OCI-LY3 (cell line): ENCODE results near the gene NOS2.

Experiments
- H2AFZ ChIP-seq: fragments of 200-600, 300-600 bp; shearing (Covaris generic); 2 replicates; pipeline ENCODE4 v1.6.0; 2014; ENCODE audit warnings: antibody characterized with exemption, low read depth, low read length
- H3K27ac ChIP-seq: fragments of 200-600, 300-600 bp; sonication (generic); 2 replicates; pipeline ENCODE4 v1.5.1; 2014; ENCODE audit warnings: mild to moderate bottlenecking, low read length, moderate library complexity, mixed read lengths
- H3K27me3 ChIP-seq: fragments of 200-600, 300-600 bp; sonication (generic); 2 replicates; pipeline ENCODE4 v1.6.1; 2014; ENCODE audit warnings: low read depth, low read length, mixed read lengths
- H3K36me3 ChIP-seq: fragments of 200-600, 300-600 bp; sonication (generic); replicated peaks from 2 replicates; pipeline ENCODE3; 2014; ENCODE audit warnings: low read depth, low read length, mixed read lengths
- H3K4me1 ChIP-seq: fragments of 300-600, 200-600 bp; sonication (generic); 2 replicates; pipeline ENCODE4 v1.6.1; 2014; ENCODE audit warnings: low read length, mixed read lengths
- H3K4me2 ChIP-seq: fragments of 200-600, 300-600 bp; sonication (generic); 2 replicates; pipeline ENCODE4 v1.6.1; 2014; ENCODE audit warnings: low read length, mixed read lengths
- H3K4me3 ChIP-seq: fragments of 300-600, 200-600 bp; sonication (generic); 2 replicates; pipeline ENCODE4 v1.5.1; 2014; ENCODE audit warnings: antibody characterized with exemption, mild to moderate bottlenecking, low read length, moderate library complexity
- H3K79me2 ChIP-seq: fragments of 300-600, 200-600 bp; shearing (Covaris generic); 2 replicates; pipeline ENCODE4 v1.6.1; 2014; ENCODE audit warnings: mild to moderate bottlenecking, low read length, mixed read lengths
- H3K9ac ChIP-seq: fragments of 300-600, 200-600 bp; shearing (Covaris generic); 2 replicates; pipeline ENCODE4 v1.6.0; 2014; ENCODE audit warnings: mild to moderate bottlenecking, low read length, moderate library complexity
- H3K9me3 ChIP-seq: fragments of 200-600, 300-600 bp; shearing (Covaris generic); 2 replicates; pipeline ENCODE4 v1.6.1; 2014; ENCODE audit warnings: low read length, mixed read lengths; ENCODE audit not compliant: insufficient read depth
- H4K20me1 ChIP-seq: fragments of 200-600, 300-600 bp; sonication (generic); 2 replicates; pipeline ENCODE4 v1.6.1; 2016; ENCODE audit warnings: low read length, mixed read lengths; ENCODE audit not compliant: insufficient read depth
- EZH2phosphoT487 ChIP-seq: fragments of 200-600 bp; shearing (Covaris generic); IDR thresholded peaks from 2 replicates; pipeline ENCODE4 v1.6.1; 2018; ENCODE audit warnings: antibody characterized with exemption, mixed run types, low read depth
- TF ChIP-seq, protein P1 (sequence below): fragments of 200-600, 300-600 bp; sonication (generic); IDR thresholded peaks from 2 replicates; pipeline ENCODE4 v1.5.1; 2014; ENCODE audit warnings: antibody characterized with exemption, low read length, low read depth

Gene NOS2

DNA sequence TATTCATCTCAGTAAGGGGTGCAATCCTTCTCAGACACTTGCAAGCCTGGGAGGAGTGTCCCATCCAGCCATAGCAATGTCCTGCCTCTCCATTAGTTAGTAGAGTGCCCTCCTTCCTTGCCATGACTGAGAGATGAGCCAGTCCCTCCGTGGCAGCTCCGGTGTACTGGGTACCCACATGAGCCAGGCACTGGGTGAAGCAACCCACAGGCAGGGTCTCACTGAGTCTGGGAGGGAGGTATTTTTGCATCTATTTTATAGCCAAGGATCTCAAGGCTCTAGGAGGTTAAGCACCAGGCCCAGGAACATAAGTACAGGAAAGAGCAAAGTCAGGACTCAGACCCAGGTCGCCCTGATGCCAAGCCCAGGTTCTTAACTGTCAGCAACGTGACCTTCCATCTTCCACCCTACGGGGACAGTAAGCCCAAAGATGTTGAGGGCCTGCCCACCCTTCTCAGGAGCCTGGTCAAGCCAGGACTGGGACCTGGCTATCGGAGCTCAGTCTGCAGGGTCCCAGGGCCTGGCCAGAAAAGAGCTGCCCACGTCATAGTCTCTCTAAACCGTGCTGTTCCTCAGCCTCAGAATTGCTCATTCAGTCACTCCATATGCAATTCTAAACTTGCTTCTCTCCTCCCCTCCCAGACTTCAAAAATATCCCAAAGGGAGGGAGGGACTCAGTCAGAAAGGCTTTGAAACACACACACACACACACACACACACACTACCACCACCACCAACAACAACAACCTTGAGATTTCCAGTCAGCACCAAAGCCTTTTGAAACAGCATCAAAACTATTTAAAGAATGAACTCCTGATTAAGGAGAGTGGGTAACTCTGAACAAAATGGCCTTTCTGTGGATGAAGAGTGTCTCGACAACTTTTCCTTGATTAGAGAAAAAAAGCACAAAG, 16.6 kb downstream of the NOS2 start:
- Histone ChIP-seq H3K4me1 (no peaks in the 10 kb centered on the region), H3K9me3 (no peaks in the 10 kb centered on the region), H3K9ac (no peak overlapping the region), H3K4me2 (no peak overlapping the region), H3K27me3 (no peaks in the 10 kb centered on the region), H3K79me2 (no peaks in the 10 kb centered on the region), H3K36me3 (no peaks in the 10 kb centered on the region), H2AFZ (no peak overlapping the region), H3K4me3 (no peak overlapping the region), H4K20me1 (no peaks in the 10 kb centered on the region), H3K27ac (no peak overlapping the region)
- TF ChIP-seq EZH2phosphoT487: no peak
- TF ChIP-seq, protein P1, sequence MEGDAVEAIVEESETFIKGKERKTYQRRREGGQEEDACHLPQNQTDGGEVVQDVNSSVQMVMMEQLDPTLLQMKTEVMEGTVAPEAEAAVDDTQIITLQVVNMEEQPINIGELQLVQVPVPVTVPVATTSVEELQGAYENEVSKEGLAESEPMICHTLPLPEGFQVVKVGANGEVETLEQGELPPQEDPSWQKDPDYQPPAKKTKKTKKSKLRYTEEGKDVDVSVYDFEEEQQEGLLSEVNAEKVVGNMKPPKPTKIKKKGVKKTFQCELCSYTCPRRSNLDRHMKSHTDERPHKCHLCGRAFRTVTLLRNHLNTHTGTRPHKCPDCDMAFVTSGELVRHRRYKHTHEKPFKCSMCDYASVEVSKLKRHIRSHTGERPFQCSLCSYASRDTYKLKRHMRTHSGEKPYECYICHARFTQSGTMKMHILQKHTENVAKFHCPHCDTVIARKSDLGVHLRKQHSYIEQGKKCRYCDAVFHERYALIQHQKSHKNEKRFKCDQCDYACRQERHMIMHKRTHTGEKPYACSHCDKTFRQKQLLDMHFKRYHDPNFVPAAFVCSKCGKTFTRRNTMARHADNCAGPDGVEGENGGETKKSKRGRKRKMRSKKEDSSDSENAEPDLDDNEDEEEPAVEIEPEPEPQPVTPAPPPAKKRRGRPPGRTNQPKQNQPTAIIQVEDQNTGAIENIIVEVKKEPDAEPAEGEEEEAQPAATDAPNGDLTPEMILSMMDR: no peak

DNA sequence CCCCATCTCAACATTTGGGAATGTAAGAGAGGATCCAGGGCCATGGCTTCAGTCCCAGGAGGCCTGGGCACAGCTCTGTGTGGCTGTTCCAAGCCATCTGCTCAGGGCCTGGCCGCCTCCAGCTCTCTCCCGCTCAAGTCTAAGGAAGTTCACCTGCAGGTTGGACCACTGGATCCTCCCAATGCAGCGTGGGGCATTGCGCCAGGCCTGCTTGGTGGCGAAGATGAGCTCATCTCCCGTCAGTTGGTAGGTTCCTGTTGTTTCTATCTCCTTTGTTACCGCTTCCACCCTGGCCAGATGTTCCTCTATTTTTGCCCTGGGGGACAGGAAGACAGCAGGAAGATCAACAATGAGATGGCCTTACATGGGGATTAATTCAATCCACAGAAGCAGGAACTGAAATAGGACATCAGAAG, 17.5 kb downstream of the NOS2 start:
- Histone ChIP-seq H4K20me1 (no peaks in the 10 kb centered on the region), H3K36me3 (no peaks in the 10 kb centered on the region), H3K9ac (no peak overlapping the region), H3K27ac (no peak overlapping the region), H3K27me3 (no peaks in the 10 kb centered on the region), H2AFZ (no peak overlapping the region), H3K4me3 (no peak overlapping the region), H3K9me3 (no peaks in the 10 kb centered on the region), H3K4me2 (no peak overlapping the region), H3K4me1 (no peaks in the 10 kb centered on the region), H3K79me2 (no peaks in the 10 kb centered on the region)
- TF ChIP-seq EZH2phosphoT487: no peak
- TF ChIP-seq, protein P1: no peak

DNA sequence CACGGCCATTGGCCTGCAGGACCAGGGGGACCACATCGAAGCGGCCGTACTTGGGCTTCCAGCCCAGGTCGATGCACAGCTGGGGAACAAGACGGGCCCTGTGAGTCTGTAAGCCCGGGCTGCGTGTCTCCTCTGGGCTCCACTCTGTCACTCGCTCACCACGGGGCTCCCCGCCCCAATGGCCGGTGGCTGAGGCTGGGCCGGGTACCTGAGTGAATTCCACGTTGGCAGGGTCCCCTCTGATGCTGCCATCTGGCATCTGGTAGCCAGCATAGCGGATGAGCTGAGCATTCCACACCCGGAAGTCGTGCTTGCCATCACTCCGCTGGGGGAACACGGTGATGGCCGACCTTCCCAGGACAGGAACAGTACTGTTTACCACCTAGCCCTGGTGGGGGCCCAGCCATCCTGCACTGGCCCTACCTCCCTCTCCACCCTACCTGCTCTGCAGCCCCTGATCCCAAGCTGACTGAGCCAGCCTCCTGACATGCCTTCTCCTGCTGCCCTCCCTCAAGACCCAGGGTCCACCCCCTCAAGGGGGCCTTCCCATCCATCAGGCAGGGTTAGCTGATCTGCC, 19.4 kb downstream of the NOS2 start:
- Histone ChIP-seq H3K4me2 (no peak overlapping the region), H3K4me1 (no peaks in the 10 kb centered on the region), H3K27me3 (no peaks in the 10 kb centered on the region)

More for the DNA sequence above, 19.4 kb downstream of the NOS2 start:
- no peak overlapping the region for H2AFZ ChIP-seq
- H3K27ac ChIP-seq: no peak overlapping the region
- H3K9ac ChIP-seq: no peak overlapping the region
- H4K20me1 ChIP-seq: no peaks in the 10 kb centered on the region
- H3K79me2 ChIP-seq: no peaks in the 10 kb centered on the region
- H3K36me3 ChIP-seq: no peaks in the 10 kb centered on the region
- TF ChIP-seq EZH2phosphoT487: no peak
- TF ChIP-seq, protein P1: no peak
- no peak overlapping the region for H3K4me3 ChIP-seq
- no peaks in the 10 kb centered on the region for H3K9me3 ChIP-seq
